Endothelial cell of umbilical vein (primary cell): ENCODE data around the gene AAGAB. TPM values are rescaled to one million over a fixed set of nuclear protein-coding genes. Genes with fewer than 3 reads are reported as not detected.

Experiments
- BruUV-seq: library from RNA; stranded (reverse); fragments of 400-500 nt; replicated peaks from 2 replicates; lab custom pipeline; 2021; lab: Mats Ljungman, UMichigan
- CTCF ChIA-PET: fragments of 300-600, 350-600 bp; sonication (Branson Sonifier 250); formaldehyde crosslinking; loops from one replicate; lab custom pipeline; 2021; ENCODE audit warnings: antibody characterized with exemption, inconsistent platforms; lab: Charles Lee
- POLR2A ChIA-PET: fragments of 300-600, 350-600 bp; sonication (Branson Sonifier 250); formaldehyde crosslinking; loops from one replicate; lab custom pipeline; 2021; ENCODE audit warnings: antibody characterized with exemption, inconsistent platforms; lab: Charles Lee
- DNase-seq: peaks from one replicate; pipeline ENCODE4 v3.0.0-alpha.2; 2011; ENCODE audit warnings: low read depth, low spot score
- FAIRE-seq: peaks from 2 replicates; lab custom pipeline; 2011; peaks lifted over from hg19 to GRCh38; lab: Jason Lieb, UNC
- H2AFZ ChIP-seq: 2 replicates; pipeline ENCODE4 v1.6.0; 2012; ENCODE audit warnings: low read depth, low read length, control low read depth, inconsistent platforms
- H3K27ac ChIP-seq: 2 replicates; pipeline ENCODE4 v1.5.1; 2011; ENCODE audit warnings: low read depth, mild to moderate bottlenecking, control low read depth, low read length, moderate library complexity; ENCODE audit not compliant: insufficient read depth
- H3K27me3 ChIP-seq, 2 experiments: 2 replicates each; pipeline versions ENCODE4 v1.6.0 to v1.6.1; 2011; ENCODE audit warnings: low read length in 2 of 2, mixed read lengths in 1 of 2; ENCODE audit not compliant: control insufficient read depth in 2 of 2, insufficient read depth in 2 of 2
- H3K36me3 ChIP-seq, 2 experiments: 2 replicates in 1 of 2; 3 replicates in 1 of 2; pipeline ENCODE4 v1.5.1; 2011; ENCODE audit warnings: low read length in 2 of 2, mild to moderate bottlenecking in 1 of 2, moderate library complexity in 1 of 2; ENCODE audit not compliant: control insufficient read depth in 2 of 2, insufficient read depth in 2 of 2; ENCODE audit errors: extremely low read depth in 1 of 2
- H3K4me1 ChIP-seq: 3 replicates; pipeline ENCODE4 v1.5.1; 2011; ENCODE audit warnings: mild to moderate bottlenecking, low read length; ENCODE audit not compliant: control insufficient read depth, insufficient read depth; ENCODE audit errors: extremely low read depth
- H3K4me2 ChIP-seq: 2 replicates; pipeline ENCODE4 v1.6.1; 2011; ENCODE audit warnings: low read length, control low read depth, mixed read lengths; ENCODE audit not compliant: insufficient read depth
- H3K4me3 ChIP-seq, 3 experiments: fragments of 200-600 bp in 1 of 3; sonication (generic), shearing (Covaris generic) in 1 of 3; replicated peaks in 1 of 3; 2 replicates each; pipeline ENCODE4 v1.5.1; 2011 to 2016; ENCODE audit warnings: control low read depth in 3 of 3, low read length in 3 of 3, mild to moderate bottlenecking in 2 of 3, inconsistent platforms in 1 of 3, low read depth in 1 of 3, moderate library complexity in 1 of 3; ENCODE audit not compliant: insufficient read depth in 1 of 3
- H3K79me2 ChIP-seq: 2 replicates; pipeline ENCODE4 v1.6.0; 2012; ENCODE audit warnings: low read length, inconsistent platforms; ENCODE audit not compliant: control insufficient read depth, insufficient read depth
- H3K9ac ChIP-seq: replicated peaks from 2 replicates; pipeline ENCODE3; 2011; ENCODE audit warnings: low read length, control low read depth; ENCODE audit not compliant: insufficient read depth; ENCODE audit errors: extremely low read depth
- H3K9me1 ChIP-seq: replicated peaks from 3 replicates; pipeline ENCODE4 v1.6.0; 2011; ENCODE audit warnings: mild to moderate bottlenecking, low read length; ENCODE audit not compliant: control insufficient read depth, insufficient read depth; ENCODE audit errors: extremely low read depth
- H3K9me3 ChIP-seq: replicated peaks from 2 replicates; pipeline ENCODE4 v1.5.1; 2012; ENCODE audit warnings: low read length, inconsistent platforms; ENCODE audit not compliant: control insufficient read depth, insufficient read depth
- H4K20me1 ChIP-seq: replicated peaks from 2 replicates; pipeline ENCODE3; 2011; ENCODE audit warnings: mild to moderate bottlenecking, low read length; ENCODE audit not compliant: control insufficient read depth, insufficient read depth; ENCODE audit errors: extremely low read depth
- CTCF ChIP-seq, 2 donors: IDR thresholded peaks; 1 replicate in 1 of 2; 2 replicates in 1 of 2; pipeline ENCODE4 v1.5.1; 2011; ENCODE audit warnings: low read length in 2 of 2, mild to moderate bottlenecking in 2 of 2, moderate library complexity in 2 of 2, control low read depth in 1 of 2, inconsistent platforms in 1 of 2, low read depth in 1 of 2; ENCODE audit not compliant: insufficient read depth in 1 of 2; ENCODE audit errors: extremely low read depth in 1 of 2
- EZH2 ChIP-seq: IDR thresholded peaks from 2 replicates; pipeline ENCODE4 v1.6.1; 2012; ENCODE audit warnings: borderline replicate concordance, low read depth, mild to moderate bottlenecking, moderate library complexity, low read length, inconsistent platforms; ENCODE audit not compliant: severe bottlenecking
- FOS ChIP-seq: IDR thresholded peaks from 2 replicates; pipeline ENCODE4 v1.6.1; 2011; ENCODE audit warnings: mild to moderate bottlenecking, low read length, moderate library complexity, borderline replicate concordance; ENCODE audit not compliant: insufficient read depth
- GATA2 ChIP-seq: IDR thresholded peaks from 2 replicates; pipeline ENCODE4 v1.7.0; 2011; ENCODE audit warnings: low read depth, mild to moderate bottlenecking, moderate library complexity, mixed read lengths, low read length; ENCODE audit not compliant: insufficient read length, insufficient read depth
- JUN ChIP-seq: IDR thresholded peaks from 2 replicates; pipeline ENCODE4 v1.6.1; 2011; ENCODE audit warnings: borderline replicate concordance, low read depth; ENCODE audit not compliant: insufficient read length, insufficient read depth
- MAX ChIP-seq: IDR thresholded peaks from 2 replicates; pipeline ENCODE4 v1.6.1; 2011; ENCODE audit not compliant: insufficient read depth, insufficient read length
- MYC ChIP-seq: IDR thresholded peaks from one replicate; pipeline ENCODE4 v1.6.1; 2011; ENCODE audit warnings: mild to moderate bottlenecking, low read depth, low read length
- POLR2A ChIP-seq: IDR thresholded peaks from 2 replicates; pipeline ENCODE4 v1.6.1; 2012; ENCODE audit warnings: low read depth, mild to moderate bottlenecking, control low read depth, low read length
- POLR2AphosphoS5 ChIP-seq: IDR thresholded peaks from 2 replicates; pipeline ENCODE4 v1.6.1; 2012; ENCODE audit warnings: low read depth, mild to moderate bottlenecking, control low read depth, low read length, moderate library complexity; ENCODE audit not compliant: insufficient read depth
- dilution Hi-C: fragments of 300-500 bp; cut with MboI; formaldehyde crosslinking; loops from one replicate; pipeline ENCODE4 v1.15.0; 2019; ENCODE audit warnings: low sequenced_read_pairs; ENCODE audit not compliant: extremely low pct_ligation_motif_present
- intact Hi-C: fragments of 100-400 bp; cut with micrococcal nuclease; formaldehyde crosslinking; loops from one replicate; pipeline ENCODE4 v1.10.0; 2022
- polyA plus RNA-seq, 4 experiments: library from polyadenylated mRNA; depleted of rRNA in 3 of 4; stranded (reverse) in 3 of 4; unstranded in 1 of 4; fragments of >200 nt; gene quantifications; 2 replicates each; pipeline versions ENCODE4 v1.2.1 to v1.2.3, GENCODE V29; 2011 to 2012; ENCODE audit warnings: missing spikeins in 1 of 4
- total RNA-seq: library from RNA; stranded (reverse); gene quantifications from 2 replicates; pipeline ENCODE4 v1.2.3, GENCODE V29; 2021

AAGAB gene
- total and polyA plus RNA-seq, 2 donors (not counting 3 experiments of a cell fraction or from before 2014, with no cell fraction given), result 21.2 to 42.6 TPM

GRCh38 chr15:67201136-67201535 is 53.3 kb downstream of the AAGAB start:
- TF ChIP-seq MAX (no peak), EZH2 (no peak), POLR2A (no peak), POLR2AphosphoS5 (no peak), FOS (no peak), GATA2 (no peak), MYC (no peak), CTCF (IDR thresholded peaks at IDR 0.05; ENCODE audit: extremely low read depth in 1 of 2, insufficient read depth in 1 of 2, low read depth in 1 of 2, low read length in 2 of 2) (no peak), JUN (no peak)
- Histone ChIP-seq H3K4me2 (no peak overlapping the region), H3K4me3 (no peak overlapping the region), H2AFZ (no peak overlapping the region), H3K27ac (no peak overlapping the region), H3K27me3 (no peaks in the 10 kb centered on the region), H3K9me1 (no peaks in the 10 kb centered on the region), H3K4me1 (peaks cover 20% of the 10 kb centered on the region), H4K20me1 (no peaks in the 10 kb centered on the region), H3K36me3 (no peaks in the 10 kb centered on the region), H3K9me3 (no peaks in the 10 kb centered on the region), H3K9ac (no peak overlapping the region), H3K79me2 (no peaks in the 10 kb centered on the region)
- ChIA-PET CTCF (no interaction called here), POLR2A (no interaction called here)
- no TSS peak for BruUV-seq
- no peak for FAIRE-seq
- dilution Hi-C loops, result no loop called here
- no peak for DNase-seq
- intact Hi-C loops, result no loop called here
